Right cardiac atrium (tissue), 5 donors: Measurements from ENCODE around the gene OR5K1. TPM values are rescaled to one million over a fixed set of nuclear protein-coding genes. Genes with fewer than 3 reads are reported as not detected.

ENCODE experiments used
- ATAC-seq, 2 donors: fragments of 200-7000 bp; cut with Tn5 transposase; one replicate each; pipeline versions ENCODE4 v1.8.0 to v1.9.1; 2020; ENCODE audit warnings: moderate library complexity in 2 of 2, mild to moderate bottlenecking in 1 of 2
- DNase-seq, 3 donors: peaks; one replicate each; pipeline ENCODE4 v3.0.0-alpha.2; 2020
- H3K27ac ChIP-seq: one replicate; pipeline ENCODE4 v1.5.1; 2013; ENCODE audit warnings: mild to moderate bottlenecking, low read length, control low read depth, moderate library complexity
- H3K27me3 ChIP-seq: one replicate; pipeline ENCODE4 v1.6.1; 2013; ENCODE audit not compliant: control insufficient read depth, insufficient read depth
- H3K4me1 ChIP-seq: one replicate; pipeline ENCODE4 v1.6.1; 2013; ENCODE audit warnings: low read length; ENCODE audit not compliant: control insufficient read depth, insufficient read depth
- H3K4me3 ChIP-seq: one replicate; pipeline ENCODE4 v1.5.1; 2013; ENCODE audit warnings: low read length, control low read depth
- H3K9me3 ChIP-seq: one replicate; pipeline ENCODE4 v1.6.1; 2013; ENCODE audit warnings: low read length; ENCODE audit not compliant: control insufficient read depth
- WGBS: extraction: QIAGEN DNeasy Blood & Tissue Kit; methylation state at CpG from one replicate; pipeline ENCODE4 v1.1.7; 2013; 5-methylcytosine and 5-hydroxymethylcytosine counted together
- intact Hi-C, 4 donors: fragments of 100-400 bp; cut with DNase I; formaldehyde crosslinking; loops; one replicate each; pipeline versions ENCODE4 v1.11.0 to v1.14.0; 2022 to 2023
- long read RNA-seq, 4 donors: library from polyadenylated mRNA; unstranded; transcript quantifications; one replicate each; pipeline ENCODE4 v2.0.0, GENCODE V29; 2020 to 2021
- polyA plus RNA-seq: library from polyadenylated mRNA; stranded (reverse); fragments of 200-250 nt; gene quantifications from one replicate; pipeline ENCODE4 v1.2.3, GENCODE V29; 2013
- total RNA-seq, 4 donors: library from RNA; stranded (reverse); fragmentation: NEBNext Ultra II Directional; extraction: Animal tissue kit (Norgen Biotek cat#: 25700); gene quantifications; one replicate each; pipeline ENCODE4 v1.2.1, GENCODE V29; 2021
- donor health status: healthy with polysubstance abuse.
- donor health status: DM: no; HTN: yes; CAD: no.
- donor health status: DM: no; HTN: no; CAD: no.
- donor health status: DM: no; HTN: yes; CAD: no; lungs with severe emphysema.
- donor health status: DM: yes; HTN: yes; CAD: no.

OR5K1 gene
- total RNA-seq: not detected
- not detected for polyA plus RNA-seq
- long read RNA-seq, donor 1: 0 reads
- long read RNA-seq, donor 2: 0 reads
- long read RNA-seq, donor 3: 0 reads
- long read RNA-seq, donor 4: 0 reads

DNA sequence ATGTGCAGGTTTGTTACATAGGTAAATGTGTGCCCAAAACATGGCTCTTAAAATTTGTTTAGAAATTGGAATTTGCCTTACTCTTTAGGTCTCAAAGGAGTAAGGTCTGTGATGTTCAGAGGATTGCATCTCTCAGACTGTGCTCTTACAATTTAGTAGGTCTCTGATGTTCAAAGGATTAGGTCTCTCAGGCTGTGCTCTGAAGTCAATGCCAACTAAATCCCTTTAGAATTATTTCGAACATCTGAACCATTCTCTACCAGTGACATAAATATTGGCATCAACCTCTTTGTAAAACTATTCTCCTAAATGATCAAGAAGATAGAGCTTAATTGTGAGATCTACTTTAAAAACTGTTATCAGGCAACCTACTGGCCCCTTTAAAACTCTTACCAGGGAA is at the start of gene OR5K1:
Gene OR5K1, plus strand, starts transcription at position 301 of the 400 bp plus-strand sequence. CDS start 6,376 bp downstream, outside the sequence.
- Histone ChIP-seq H3K4me3 (no peak within 1 kb of the TSS), H3K27ac (no peak within 1 kb of the TSS), H3K9me3 (no peaks in the 10 kb centered on the region), H3K4me1 (no peaks in the 10 kb centered on the region), H3K27me3 (no peaks in the 10 kb centered on the region)
- WGBS: 65% methylated on average over 1 of the region's 1 CpG
- intact Hi-C loops: no loop called here
- ATAC-seq: no peak
- DNase-seq: no peak

DNA sequence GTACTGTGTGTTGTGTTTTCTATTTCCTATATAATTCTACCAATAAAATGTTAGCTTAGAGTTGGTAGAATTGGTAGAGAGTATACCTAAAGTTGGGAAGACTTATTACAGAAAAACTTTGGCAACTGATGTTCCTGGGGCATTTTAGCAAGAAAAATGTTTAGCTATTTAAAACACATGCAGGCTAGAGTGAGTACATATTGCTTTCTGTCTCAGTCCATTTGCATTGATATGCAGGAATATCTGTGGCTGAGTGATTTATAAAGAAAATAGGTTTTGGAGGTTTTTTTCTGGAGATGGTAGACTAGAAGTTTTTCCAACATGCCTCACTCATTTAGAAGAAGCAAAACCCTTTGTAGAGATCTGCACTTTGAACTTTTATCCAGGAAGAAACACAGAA is 30.4 kb upstream of the OR5K1 start:
- Histone ChIP-seq H3K4me1 (no peaks in the 10 kb centered on the region), H3K27me3 (no peaks in the 10 kb centered on the region), H3K9me3 (peaks cover 2% of the 10 kb centered on the region), H3K27ac (no peak overlapping the region), H3K4me3 (no peak overlapping the region)
- DNase-seq (no peak), ATAC-seq (no peak)
- intact Hi-C loops: no loop called here

DNA sequence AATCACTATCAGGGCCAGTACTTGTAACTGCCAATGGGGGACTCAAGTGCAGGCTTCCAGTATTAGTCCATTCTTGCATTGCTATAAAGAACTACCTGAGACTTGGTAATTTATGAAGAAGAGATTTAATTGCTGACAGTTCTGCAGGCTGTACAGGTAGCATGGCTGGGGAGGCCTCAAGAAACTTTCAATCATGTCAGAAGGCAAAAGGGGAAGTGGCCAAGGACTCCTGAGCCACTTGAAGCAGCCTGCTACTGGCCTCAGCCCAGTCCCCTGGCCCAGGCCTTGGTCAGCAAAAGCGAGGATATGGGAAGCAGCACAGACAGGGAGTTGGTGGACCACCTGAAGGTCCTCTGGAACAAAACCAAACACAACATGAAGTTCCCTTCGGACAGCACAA is 29.2 kb upstream of the OR5K1 start:
- intact Hi-C loops: no loop called here
- Histone ChIP-seq H3K27me3 (no peaks in the 10 kb centered on the region), H3K4me1 (no peaks in the 10 kb centered on the region), H3K27ac (no peak overlapping the region), H3K9me3 (no peaks in the 10 kb centered on the region), H3K4me3 (no peak overlapping the region)
- ATAC-seq (no peak), DNase-seq (no peak)
- 22% methylated on average over 2 of the region's 2 CpGs for WGBS

DNA sequence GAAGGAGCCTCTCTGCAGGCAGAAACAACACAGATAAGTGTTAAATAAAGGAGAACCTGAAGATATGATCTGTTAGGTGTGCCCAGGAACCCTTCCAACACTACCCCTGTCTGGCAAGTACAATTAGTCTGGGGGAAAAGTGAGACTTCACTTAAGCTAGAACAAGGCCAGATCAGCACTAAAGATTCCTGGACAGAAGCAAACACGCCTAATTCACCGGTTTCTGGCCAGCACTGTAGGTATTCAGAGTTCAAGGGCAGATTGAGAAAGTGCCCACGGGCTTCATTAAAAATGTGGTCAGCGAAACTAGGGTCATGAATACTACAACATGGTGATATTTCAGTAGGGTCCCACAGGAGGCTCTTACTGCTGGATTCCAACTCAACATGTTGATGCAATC is 28.6 kb upstream of the OR5K1 start:
- H3K9me3 ChIP-seq: no peaks in the 10 kb centered on the region
- WGBS: 75% methylated on average over 4 of the region's 4 CpGs
- no peaks in the 10 kb centered on the region for H3K4me1 ChIP-seq
- intact Hi-C loops: no loop called here
- H3K4me3 ChIP-seq: no peak overlapping the region
- DNase-seq (no peak), ATAC-seq (no peak)
- H3K27ac ChIP-seq: no peak overlapping the region
- no peaks in the 10 kb centered on the region for H3K27me3 ChIP-seq

DNA sequence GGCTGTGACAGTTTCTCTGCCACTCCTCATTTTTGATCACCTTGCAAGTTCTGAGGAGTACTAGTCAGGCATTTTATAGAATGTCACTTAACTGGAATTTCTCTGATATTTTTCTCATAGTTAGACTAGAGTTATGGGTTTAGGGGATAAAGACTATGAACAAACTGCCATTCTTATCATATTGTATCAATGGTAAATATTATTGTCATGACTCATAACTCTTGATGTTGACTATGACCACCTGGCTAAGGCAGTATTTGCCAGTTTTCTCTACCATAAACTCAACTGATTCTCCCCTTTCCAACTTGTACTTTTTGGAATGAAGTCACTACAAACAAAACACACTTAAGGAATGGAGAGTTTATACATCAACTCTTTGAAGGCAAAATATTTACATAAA is 22.7 kb upstream of the OR5K1 start:
- ATAC-seq (no peak), DNase-seq (no peak)
- no peaks in the 10 kb centered on the region for H3K9me3 ChIP-seq
- H3K27ac ChIP-seq: no peak overlapping the region
- no peaks in the 10 kb centered on the region for H3K4me1 ChIP-seq
- intact Hi-C loops: no loop called here
- no peaks in the 10 kb centered on the region for H3K27me3 ChIP-seq
- H3K4me3 ChIP-seq: no peak overlapping the region

DNA sequence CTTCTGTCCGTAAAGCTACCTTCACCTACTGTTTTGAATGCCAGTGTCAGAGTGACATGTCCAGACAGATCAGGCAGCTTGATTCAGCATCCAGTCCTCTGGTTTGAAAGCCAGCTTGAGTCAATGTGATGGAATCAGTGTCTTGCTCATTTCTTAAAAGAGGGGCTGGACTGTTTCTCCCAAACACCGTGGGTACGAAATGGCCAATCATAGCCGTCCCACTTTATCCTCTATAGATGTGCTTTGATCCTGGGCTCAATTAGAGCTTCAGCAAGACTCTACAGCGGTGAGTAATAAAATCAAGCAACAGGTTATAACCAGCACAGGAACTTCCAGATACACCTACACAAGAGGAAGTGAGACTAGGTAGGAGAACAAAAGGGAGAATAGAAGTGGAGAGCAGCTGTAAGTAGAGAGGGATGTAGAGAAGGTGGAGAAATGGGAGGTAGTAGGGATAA is 17.0 kb upstream of the OR5K1 start:
- H3K27me3 ChIP-seq: no peaks in the 10 kb centered on the region
- ATAC-seq (no peak), DNase-seq (no peak)
- H3K27ac ChIP-seq: no peak overlapping the region
- H3K9me3 ChIP-seq: no peaks in the 10 kb centered on the region
- no peaks in the 10 kb centered on the region for H3K4me1 ChIP-seq
- no peak overlapping the region for H3K4me3 ChIP-seq
- 85% methylated on average over 5 of the region's 5 CpGs for WGBS
- intact Hi-C loops: no loop called here

DNA sequence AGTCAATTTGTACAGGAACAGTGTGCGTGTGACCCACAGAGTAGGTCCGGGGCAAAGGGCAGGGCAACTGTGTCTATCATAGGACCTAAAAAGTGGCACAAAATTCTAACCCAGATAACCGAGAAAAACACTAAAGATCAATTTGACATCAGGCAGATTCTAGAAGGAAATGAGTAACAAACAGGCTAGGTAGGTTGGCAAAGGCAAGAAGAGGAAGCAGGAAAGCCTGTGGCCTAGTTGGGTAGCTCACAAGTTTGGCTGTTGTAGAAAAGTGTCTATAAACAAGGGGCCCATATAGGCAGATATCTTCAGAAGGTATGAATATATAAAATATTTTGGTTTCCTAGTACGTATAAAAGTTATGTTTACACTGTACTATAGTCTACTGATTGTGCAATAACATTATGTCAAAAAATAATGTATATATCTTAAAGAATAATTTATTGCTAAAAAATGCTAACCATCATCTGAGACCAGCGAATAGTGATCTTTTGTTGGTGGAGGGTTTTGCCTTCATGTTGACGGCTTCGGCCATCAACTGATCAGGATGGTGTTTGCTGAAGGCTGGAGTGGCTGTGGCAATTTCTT is 13.3 kb upstream of the OR5K1 start:
- no peaks in the 10 kb centered on the region for H3K27me3 ChIP-seq
- ATAC-seq (no peak), DNase-seq (no peak)
- H3K4me3 ChIP-seq: no peak overlapping the region
- 88% methylated on average over 7 of the region's 7 CpGs for WGBS
- H3K9me3 ChIP-seq: no peaks in the 10 kb centered on the region
- intact Hi-C loops: no loop called here
- H3K4me1 ChIP-seq: no peaks in the 10 kb centered on the region
- H3K27ac ChIP-seq: no peak overlapping the region

DNA sequence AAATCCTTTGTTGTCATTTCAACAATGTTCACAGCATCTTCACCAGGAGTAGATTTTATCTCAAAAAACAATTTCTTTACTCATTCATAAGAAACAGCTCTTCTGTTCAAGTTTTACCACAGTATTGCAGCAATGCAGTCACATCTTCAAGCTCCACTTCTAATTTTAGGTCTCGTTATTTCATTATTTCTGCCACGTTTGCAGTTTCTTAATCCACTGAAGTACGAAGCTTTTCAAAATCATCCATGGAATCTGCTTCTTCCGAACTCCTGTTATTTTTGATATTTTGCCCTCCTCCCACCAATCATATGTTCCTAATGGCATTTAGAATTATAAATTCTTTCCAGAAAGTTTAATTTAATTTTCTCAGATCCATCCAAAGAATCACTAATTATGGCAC is 12.6 kb upstream of the OR5K1 start:
- intact Hi-C loops: no loop called here
- H3K4me3 ChIP-seq: no peak overlapping the region
- H3K27me3 ChIP-seq: no peaks in the 10 kb centered on the region
- H3K4me1 ChIP-seq: no peaks in the 10 kb centered on the region
- DNase-seq (no peak), ATAC-seq (no peak)
- 78% methylated on average over 4 of the region's 4 CpGs for WGBS
- H3K9me3 ChIP-seq: no peaks in the 10 kb centered on the region
- H3K27ac ChIP-seq: no peak overlapping the region

DNA sequence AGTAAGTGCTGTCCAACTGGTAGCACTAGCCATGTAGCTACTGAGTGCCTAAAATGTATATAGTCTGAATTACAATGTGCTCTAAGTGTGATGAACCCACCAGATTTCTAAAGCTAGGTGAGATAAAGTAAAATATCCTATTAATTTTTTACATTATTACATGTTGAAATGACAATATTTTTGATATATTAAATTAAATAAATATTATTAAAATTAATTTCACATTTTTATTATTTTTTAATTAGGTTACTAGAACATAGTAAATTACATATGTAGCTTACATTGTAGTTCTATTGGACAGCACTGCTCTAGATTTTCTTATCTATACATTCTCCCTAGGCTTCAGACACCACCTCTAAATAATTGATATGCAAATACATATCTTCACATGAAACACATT is 9.2 kb upstream of the OR5K1 start:
- no peak for DNase-seq
- no peak for ATAC-seq
- Histone ChIP-seq H3K9me3 (no peaks in the 10 kb centered on the region), H3K4me3 (no peak overlapping the region), H3K4me1 (no peaks in the 10 kb centered on the region), H3K27me3 (no peaks in the 10 kb centered on the region), H3K27ac (no peak overlapping the region)
- intact Hi-C loops: no loop called here

DNA sequence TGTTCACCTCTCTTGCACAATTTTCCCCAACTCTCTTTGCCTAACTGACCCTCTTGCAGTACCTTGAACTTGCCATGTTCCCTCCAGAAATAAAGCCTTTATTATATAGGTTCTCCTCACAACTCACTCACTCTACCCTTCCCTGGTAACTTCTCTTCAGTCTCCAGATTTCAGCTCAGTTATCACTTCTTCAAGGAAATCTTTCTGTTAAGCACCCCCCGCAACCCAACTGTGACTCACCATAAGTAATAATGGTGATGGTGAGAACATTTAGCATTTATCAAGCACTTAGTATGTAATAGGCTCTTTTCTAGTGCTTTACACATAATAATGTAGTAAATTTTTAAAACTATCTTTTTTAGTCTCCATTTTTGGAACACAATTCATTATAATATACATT is 8.1 kb upstream of the OR5K1 start:
- no peak for ATAC-seq
- WGBS: 90% methylated on average over 1 of the region's 1 CpG
- Histone ChIP-seq H3K27ac (no peak overlapping the region), H3K4me3 (no peak overlapping the region), H3K27me3 (no peaks in the 10 kb centered on the region), H3K4me1 (no peaks in the 10 kb centered on the region), H3K9me3 (no peaks in the 10 kb centered on the region)
- DNase-seq: no peak
- intact Hi-C loops: no loop called here

DNA sequence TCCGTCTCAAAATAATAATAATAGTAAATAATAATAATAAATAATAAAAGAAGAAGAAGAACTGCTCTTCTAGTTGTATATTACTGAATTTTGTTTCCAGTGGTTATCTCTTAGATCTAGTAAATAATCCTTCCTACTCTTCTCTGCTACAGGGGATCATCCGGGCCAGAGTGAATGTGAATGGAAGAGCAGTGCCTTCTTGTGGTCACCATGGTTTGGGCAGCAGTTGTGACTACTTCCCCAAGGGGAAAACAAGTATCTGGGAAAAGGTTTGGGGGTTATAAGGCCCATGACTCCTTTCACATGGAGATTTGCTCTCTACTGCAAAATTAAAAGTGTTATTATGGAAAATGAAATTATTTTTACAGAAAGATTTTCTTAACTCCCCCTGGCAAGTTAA is 5.5 kb upstream of the OR5K1 start:
- intact Hi-C loops: no loop called here
- WGBS: 87% methylated on average over 2 of the region's 2 CpGs

DNA sequence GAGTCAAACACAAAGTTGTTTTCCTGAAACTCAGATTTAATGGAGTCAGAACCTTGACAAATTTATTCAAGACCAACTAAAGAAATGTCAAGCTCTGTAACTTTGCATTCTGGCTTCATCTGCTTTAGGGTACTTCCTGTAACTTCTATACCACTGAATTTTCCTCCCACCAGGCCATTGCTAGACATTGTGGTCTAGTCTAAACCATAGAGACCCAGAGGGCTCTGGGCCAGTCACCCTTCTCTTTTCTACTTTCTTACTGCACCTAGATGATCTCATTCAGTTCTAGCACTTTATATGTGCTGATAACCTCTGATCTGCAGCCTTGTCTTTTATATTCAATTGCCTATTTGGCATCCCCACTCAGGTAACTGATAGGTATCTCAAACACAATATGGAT is 2.8 kb upstream of the OR5K1 start:
- DNase-seq (no peak), ATAC-seq (no peak)
- H3K27me3 ChIP-seq: no peaks in the 10 kb centered on the region
- H3K27ac ChIP-seq: no peak overlapping the region
- no peaks in the 10 kb centered on the region for H3K4me1 ChIP-seq
- H3K4me3 ChIP-seq: no peak overlapping the region
- no peaks in the 10 kb centered on the region for H3K9me3 ChIP-seq
- intact Hi-C loops: no loop called here

More for the DNA sequence above, 5.5 kb upstream of the OR5K1 start:
- Histone ChIP-seq H3K4me1 (no peaks in the 10 kb centered on the region), H3K9me3 (no peaks in the 10 kb centered on the region), H3K4me3 (no peak overlapping the region), H3K27me3 (no peaks in the 10 kb centered on the region), H3K27ac (no peak overlapping the region)
- no peak for ATAC-seq
- no peak for DNase-seq
